Measurements from ENCODE around the gene QSOX2. TPM values are rescaled to one million over a fixed set of nuclear protein-coding genes. Genes with fewer than 3 reads are reported as not detected.

Gene QSOX2
- total RNA-seq, 1 experiment from 2014 or later, result 34.6 TPM

GRCh38 chr9:136235171-136235570, 10.4 kb downstream of the QSOX2 start:
- Histone ChIP-seq H3K4me2 (ENCODE audit: low read length) (no peak overlapping the region), H4K20me1 (ENCODE audit: insufficient read depth) (no peaks in the 10 kb centered on the region), H3K27me3 (ENCODE audit: insufficient read depth, low read length) (no peaks in the 10 kb centered on the region), H3K9ac (ENCODE audit: low read length) (no peak overlapping the region), H3K9me3 (ENCODE audit: control insufficient read depth in 1 of 2, insufficient read depth in 1 of 2, low read depth in 1 of 2, low read length in 2 of 2) (no peaks in the 10 kb centered on the region), H3K4me1 (ENCODE audit: control insufficient read depth in 1 of 2, insufficient read depth in 2 of 2, low read length in 2 of 2) (peaks cover 0 to 7% of the 10 kb centered on the region in 2 experiments; a peak in 1 of 4 replicates), H3K36me3 (ENCODE audit: control insufficient read depth in 1 of 2, insufficient read depth in 2 of 2, low read length in 2 of 2) (peaks cover 2 to 26% of the 10 kb centered on the region in 2 experiments; a peak in 3 of 4 replicates), H3K79me2 (ENCODE audit: insufficient read depth, low read length) (peaks cover 88% of the 10 kb centered on the region), H3K9me2 (ENCODE audit: insufficient read depth) (no peaks in the 10 kb centered on the region), H3K4me3 (replicated peaks in 1 of 2; ENCODE audit: low read depth in 1 of 2, low read length in 2 of 2) (no peak overlapping the region), H3K27ac (ENCODE audit: low read depth, low read length) (no peak overlapping the region), H2AFZ (ENCODE audit: low read depth, low read length, poor library complexity, severe bottlenecking) (no peak overlapping the region)
- no TSS peak for BruUV-seq (replicated peaks)
- ChIA-PET POLR2A (no interaction called here), RAD21 (ENCODE audit: low non-redundant PET in 1 of 2, low total read pairs in 2 of 2, uncharacterized antibody in 2 of 2, unreplicated experiment in 2 of 2) (no interaction called here), CTCF (no interaction called here)
- DNase-seq (ENCODE audit: low read depth, low spot score), result no peak
- no peak for ATAC-seq
- no peak for TF ChIP-seq JUND (IDR thresholded peaks at IDR 0.05)
- TF ChIP-seq, protein P1, sequence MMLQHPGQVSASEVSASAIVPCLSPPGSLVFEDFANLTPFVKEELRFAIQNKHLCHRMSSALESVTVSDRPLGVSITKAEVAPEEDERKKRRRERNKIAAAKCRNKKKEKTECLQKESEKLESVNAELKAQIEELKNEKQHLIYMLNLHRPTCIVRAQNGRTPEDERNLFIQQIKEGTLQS (IDR thresholded peaks at IDR 0.05), result no peak
- TF ChIP-seq, protein P2, sequence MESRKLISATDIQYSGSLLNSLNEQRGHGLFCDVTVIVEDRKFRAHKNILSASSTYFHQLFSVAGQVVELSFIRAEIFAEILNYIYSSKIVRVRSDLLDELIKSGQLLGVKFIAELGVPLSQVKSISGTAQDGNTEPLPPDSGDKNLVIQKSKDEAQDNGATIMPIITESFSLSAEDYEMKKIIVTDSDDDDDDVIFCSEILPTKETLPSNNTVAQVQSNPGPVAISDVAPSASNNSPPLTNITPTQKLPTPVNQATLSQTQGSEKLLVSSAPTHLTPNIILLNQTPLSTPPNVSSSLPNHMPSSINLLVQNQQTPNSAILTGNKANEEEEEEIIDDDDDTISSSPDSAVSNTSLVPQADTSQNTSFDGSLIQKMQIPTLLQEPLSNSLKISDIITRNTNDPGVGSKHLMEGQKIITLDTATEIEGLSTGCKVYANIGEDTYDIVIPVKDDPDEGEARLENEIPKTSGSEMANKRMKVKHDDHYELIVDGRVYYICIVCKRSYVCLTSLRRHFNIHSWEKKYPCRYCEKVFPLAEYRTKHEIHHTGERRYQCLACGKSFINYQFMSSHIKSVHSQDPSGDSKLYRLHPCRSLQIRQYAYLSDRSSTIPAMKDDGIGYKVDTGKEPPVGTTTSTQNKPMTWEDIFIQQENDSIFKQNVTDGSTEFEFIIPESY (IDR thresholded peaks at IDR 0.05; ENCODE audit: extremely low read depth, insufficient replicate concordance, low read length), result no peak
- TF ChIP-seq, protein P3, sequence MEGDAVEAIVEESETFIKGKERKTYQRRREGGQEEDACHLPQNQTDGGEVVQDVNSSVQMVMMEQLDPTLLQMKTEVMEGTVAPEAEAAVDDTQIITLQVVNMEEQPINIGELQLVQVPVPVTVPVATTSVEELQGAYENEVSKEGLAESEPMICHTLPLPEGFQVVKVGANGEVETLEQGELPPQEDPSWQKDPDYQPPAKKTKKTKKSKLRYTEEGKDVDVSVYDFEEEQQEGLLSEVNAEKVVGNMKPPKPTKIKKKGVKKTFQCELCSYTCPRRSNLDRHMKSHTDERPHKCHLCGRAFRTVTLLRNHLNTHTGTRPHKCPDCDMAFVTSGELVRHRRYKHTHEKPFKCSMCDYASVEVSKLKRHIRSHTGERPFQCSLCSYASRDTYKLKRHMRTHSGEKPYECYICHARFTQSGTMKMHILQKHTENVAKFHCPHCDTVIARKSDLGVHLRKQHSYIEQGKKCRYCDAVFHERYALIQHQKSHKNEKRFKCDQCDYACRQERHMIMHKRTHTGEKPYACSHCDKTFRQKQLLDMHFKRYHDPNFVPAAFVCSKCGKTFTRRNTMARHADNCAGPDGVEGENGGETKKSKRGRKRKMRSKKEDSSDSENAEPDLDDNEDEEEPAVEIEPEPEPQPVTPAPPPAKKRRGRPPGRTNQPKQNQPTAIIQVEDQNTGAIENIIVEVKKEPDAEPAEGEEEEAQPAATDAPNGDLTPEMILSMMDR (IDR thresholded peaks at IDR 0.05 in 2 of 3, conservative IDR thresholded peaks at IDR 0.05 in 1 of 3; ENCODE audit: borderline replicate concordance in 1 of 3, insufficient read depth in 1 of 3, low read depth in 2 of 3, low read length in 2 of 3), result no peak
- TF ChIP-seq CBX3 (IDR thresholded peaks at IDR 0.05; ENCODE audit: low read depth), result no peak
- no peak for TF ChIP-seq ELF1 (IDR thresholded peaks at IDR 0.05; ENCODE audit: borderline replicate concordance, low read depth)
- TF ChIP-seq YY1 (IDR thresholded peaks at IDR 0.05; ENCODE audit: extremely low read depth, insufficient replicate concordance, low read depth, low read length), result no peak
- no peak for TF ChIP-seq EZH2 (IDR thresholded peaks at IDR 0.05)
- no peak for TF ChIP-seq SP1 (IDR thresholded peaks at IDR 0.05; ENCODE audit: low read depth)
- TF ChIP-seq ZNF274 (IDR thresholded peaks at IDR 0.05; ENCODE audit: low read depth, low read length), result no peak
- no peak for TF ChIP-seq SRF (IDR thresholded peaks at IDR 0.05; ENCODE audit: low read depth)
- TF ChIP-seq EZH2phosphoT487 (IDR thresholded peaks at IDR 0.05; ENCODE audit: borderline replicate concordance), result no peak
- no peak for TF ChIP-seq CEBPB (IDR thresholded peaks at IDR 0.05; ENCODE audit: low read depth)
- intact Hi-C loops (cut with micrococcal nuclease), result no loop called here
